ENCODE results near the gene A4GNT.
"Not testable (repeated sequence)": the region's sequence is repeated elsewhere in the genome, so short reads cannot be mapped to it uniquely, and the experiment has no call there.

Gene A4GNT

GRCh38 chr3:138118612-138119422 is 13.4 kb downstream of the A4GNT start:
- DNase-seq, result peak; percentile 71

- DNase-seq, result peak; percentile 87
These were observed 16.9 kb downstream of the A4GNT start, which contains the start of gene DZIP1L for GRCh38 chr3:138114988-138115971. DZIP1L (minus strand) TSS chr3:138115608; CDS start chr3:138103971, 11,637 bp downstream.

GRCh38 chr3:138114431-138114918 is 17.7 kb downstream of the A4GNT start:
- peak; percentile 28 for DNase-seq

GRCh38 chr3:138113326-138113725 is 18.9 kb downstream of the A4GNT start:
- DNase-seq, result no peak

GRCh38 chr3:138112362-138112761 is 19.8 kb downstream of the A4GNT start:
- DNase-seq, result no peak

- DNase-seq, result no peak
These were observed 26.6 kb downstream of the A4GNT start for GRCh38 chr3:138105598-138105997.

- no peak for DNase-seq
These were observed 28.7 kb downstream of the A4GNT start for GRCh38 chr3:138103466-138103865.

GRCh38 chr3:138101351-138101940 is 30.7 kb downstream of the A4GNT start:
- not testable (repeated sequence) for DNase-seq

GRCh38 chr3:138099417-138099816 is 32.8 kb downstream of the A4GNT start:
- DNase-seq, result no peak

GRCh38 chr3:138097192-138098172 is 34.7 kb downstream of the A4GNT start:
- no peak for DNase-seq

GRCh38 chr3:138093721-138094120 is 38.5 kb downstream of the A4GNT start:
- DNase-seq, result no peak

- DNase-seq, result peak; percentile 25
These were observed 40.2 kb downstream of the A4GNT start for GRCh38 chr3:138092023-138092422.

- peak; percentile 68 for DNase-seq
These were observed 43.1 kb downstream of the A4GNT start for GRCh38 chr3:138089091-138089490.

- not testable (repeated sequence) for DNase-seq
These were observed 46.4 kb downstream of the A4GNT start for GRCh38 chr3:138085745-138086144.

GRCh38 chr3:138084196-138084595 is 48.0 kb downstream of the A4GNT start:
- DNase-seq, result no peak

GRCh38 chr3:138082992-138083386 is 49.2 kb downstream of the A4GNT start:
- peak; percentile 17 for DNase-seq

GRCh38 chr3:138082085-138082991 is 49.9 kb downstream of the A4GNT start:
- DNase-seq, result peak; percentile 88

GRCh38 chr3:138081371-138082084 is 50.7 kb downstream of the A4GNT start:
- DNase-seq, result peak; percentile 79

- DNase-seq, result peak; percentile 30
These were observed 52.3 kb downstream of the A4GNT start for GRCh38 chr3:138079901-138080300.

- DNase-seq, result peak; percentile 98
These were observed 53.3 kb downstream of the A4GNT start for GRCh38 chr3:138078901-138079344.

All from fibroblast of upper back skin (primary cell).